A673 (cell line): Measurements from ENCODE around the gene BCL2L2. TPM values are rescaled to one million over a fixed set of nuclear protein-coding genes. Genes with fewer than 3 reads are reported as not detected.

ENCODE experiments used
- BruUV-seq: library from RNA; stranded (reverse); fragments of 400-500 nt; replicated peaks from 2 replicates; lab custom pipeline; 2021; lab: Mats Ljungman, UMichigan
- CTCF ChIA-PET: fragments of 300-600 bp; sonication (Branson Sonifier 250); formaldehyde crosslinking; loops from one replicate; lab custom pipeline; 2022; ENCODE audit warnings: antibody characterized with exemption; lab: Charles Lee
- POLR2A ChIA-PET: fragments of 300-600 bp; sonication (Branson Sonifier 250); formaldehyde crosslinking; loops from one replicate; lab custom pipeline; 2022; ENCODE audit warnings: antibody characterized with exemption; ENCODE audit not compliant: low non-redundant PET; lab: Charles Lee
- DNase-seq: peaks from one replicate; pipeline ENCODE4 v3.0.0-alpha.2; 2015; ENCODE audit warnings: low spot score
- H3K27ac ChIP-seq: fragments of 200-600 bp; sonication (generic); 2 replicates; pipeline ENCODE4 v1.5.1; 2016; ENCODE audit warnings: mixed run types, low read depth, mild to moderate bottlenecking, mixed read lengths, antibody characterized with exemption, low read length; ENCODE audit not compliant: poor library complexity, severe bottlenecking
- H3K27me3 ChIP-seq: fragments of 200-600 bp; sonication (generic); replicated peaks from 2 replicates; pipeline ENCODE4 v1.6.1; 2017; ENCODE audit warnings: mixed run types, low read depth, mild to moderate bottlenecking, mixed read lengths, antibody characterized with exemption, low read length; ENCODE audit not compliant: insufficient read depth, poor library complexity
- H3K36me3 ChIP-seq: fragments of 200-600 bp; sonication (generic); 2 replicates; pipeline ENCODE4 v1.6.1; 2016; ENCODE audit warnings: mixed run types, mild to moderate bottlenecking, mixed read lengths, antibody characterized with exemption, low read length; ENCODE audit not compliant: insufficient read depth, poor library complexity, severe bottlenecking
- H3K4me1 ChIP-seq: fragments of 200-600 bp; sonication (generic); 2 replicates; pipeline ENCODE4 v1.6.1; 2017; ENCODE audit warnings: mixed run types, mild to moderate bottlenecking, mixed read lengths, antibody characterized with exemption, low read length; ENCODE audit not compliant: insufficient read depth, poor library complexity, severe bottlenecking
- H3K4me3 ChIP-seq: fragments of 200-600 bp; sonication (generic); 2 replicates; pipeline ENCODE4 v1.5.1; 2016; ENCODE audit warnings: low read depth, mixed run types, mild to moderate bottlenecking, mixed read lengths, low read length; ENCODE audit not compliant: poor library complexity, severe bottlenecking
- H3K9me3 ChIP-seq: fragments of 200-600 bp; sonication (generic); 2 replicates; pipeline ENCODE4 v1.6.1; 2016; ENCODE audit warnings: mixed run types, low read depth, mild to moderate bottlenecking, mixed read lengths, antibody characterized with exemption, low read length; ENCODE audit not compliant: poor library complexity, severe bottlenecking
- EZH2 ChIP-seq: fragments of 200-600 bp; sonication (generic); IDR thresholded peaks from 2 replicates; pipeline ENCODE4 v1.6.1; 2017; ENCODE audit warnings: borderline replicate concordance, low read depth, mild to moderate bottlenecking, mixed read lengths, antibody characterized with exemption, low read length; ENCODE audit not compliant: poor library complexity, severe bottlenecking
- intact Hi-C: fragments of 100-400 bp; cut with micrococcal nuclease; formaldehyde crosslinking; loops from one replicate; pipeline ENCODE4 v1.10.0; 2022; ENCODE audit not compliant: unreplicated experiment
- total RNA-seq: library from RNA; stranded (reverse); gene quantifications from 2 replicates; pipeline ENCODE4 v1.2.3, GENCODE V29; 2021
- TF ChIP-seq, protein P1 (sequence below): fragments of 300-800, 200-600 bp; sonication (generic); conservative IDR thresholded peaks from 2 replicates; pipeline ENCODE4 v1.5.1; 2017; ENCODE audit warnings: low read depth, mild to moderate bottlenecking, antibody characterized with exemption, low read length, moderate library complexity, mixed read lengths

The BCL2L2 gene
- total RNA-seq, 1 experiment from 2014 or later: 22.8 TPM

DNA sequence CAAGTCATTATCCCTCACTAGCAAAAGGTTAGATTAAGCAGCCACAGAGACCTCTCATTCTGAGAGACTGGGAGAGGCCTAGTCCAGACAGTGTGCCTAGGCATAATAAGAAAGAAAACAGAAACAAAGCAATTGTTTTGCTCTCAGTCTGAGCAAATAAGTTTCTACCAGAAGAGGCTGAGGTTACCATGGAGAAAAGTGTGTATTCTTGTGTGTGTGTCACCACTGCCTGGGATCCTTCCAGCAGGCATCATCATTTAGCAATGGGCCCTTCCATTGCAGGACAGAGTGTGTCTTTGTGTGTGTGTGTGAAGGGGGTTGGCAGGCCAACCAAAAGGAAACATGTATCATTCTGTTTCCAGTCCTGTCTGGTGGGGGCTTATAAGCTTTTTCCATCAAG, 54.7 kb downstream of the BCL2L2 start:
- Histone ChIP-seq H3K4me3 (no peak overlapping the region), H3K4me1 (peaks cover 14% of the 10 kb centered on the region), H3K27ac (no peak overlapping the region), H3K27me3 (no peaks in the 10 kb centered on the region), H3K9me3 (no peaks in the 10 kb centered on the region), H3K36me3 (peaks cover 65% of the 10 kb centered on the region)
- POLR2A ChIA-PET: no interaction called here
- no TSS peak for BruUV-seq
- TF ChIP-seq, protein P1, sequence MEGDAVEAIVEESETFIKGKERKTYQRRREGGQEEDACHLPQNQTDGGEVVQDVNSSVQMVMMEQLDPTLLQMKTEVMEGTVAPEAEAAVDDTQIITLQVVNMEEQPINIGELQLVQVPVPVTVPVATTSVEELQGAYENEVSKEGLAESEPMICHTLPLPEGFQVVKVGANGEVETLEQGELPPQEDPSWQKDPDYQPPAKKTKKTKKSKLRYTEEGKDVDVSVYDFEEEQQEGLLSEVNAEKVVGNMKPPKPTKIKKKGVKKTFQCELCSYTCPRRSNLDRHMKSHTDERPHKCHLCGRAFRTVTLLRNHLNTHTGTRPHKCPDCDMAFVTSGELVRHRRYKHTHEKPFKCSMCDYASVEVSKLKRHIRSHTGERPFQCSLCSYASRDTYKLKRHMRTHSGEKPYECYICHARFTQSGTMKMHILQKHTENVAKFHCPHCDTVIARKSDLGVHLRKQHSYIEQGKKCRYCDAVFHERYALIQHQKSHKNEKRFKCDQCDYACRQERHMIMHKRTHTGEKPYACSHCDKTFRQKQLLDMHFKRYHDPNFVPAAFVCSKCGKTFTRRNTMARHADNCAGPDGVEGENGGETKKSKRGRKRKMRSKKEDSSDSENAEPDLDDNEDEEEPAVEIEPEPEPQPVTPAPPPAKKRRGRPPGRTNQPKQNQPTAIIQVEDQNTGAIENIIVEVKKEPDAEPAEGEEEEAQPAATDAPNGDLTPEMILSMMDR: no peak
- no peak for TF ChIP-seq EZH2
- intact Hi-C loops: no loop called here
- DNase-seq: no peak
- CTCF ChIA-PET: interaction anchor here (0.6 kb wide), 2 partner anchors 41 to 66 kb away, joined by 3 to 5 read pairs; no protein-coding TSS in a partner anchor

Other genes with a start within 250 kb of the BCL2L2 start
- 44.8 and 47.0 TPM in 2 replicates for gene CDH24, start 249.3 kb upstream of the BCL2L2 start, total RNA-seq
- 325 and 339 TPM in 2 replicates for gene ACIN1, start 211.7 kb upstream of the BCL2L2 start, total RNA-seq
- 50.3 and 54.5 TPM in 2 replicates for gene C14orf119, start 211.3 kb upstream of the BCL2L2 start, total RNA-seq
- not detected in 2 replicates for gene CIROP, start 201.8 kb upstream of the BCL2L2 start, total RNA-seq
- gene CEBPE, start 187.6 kb upstream of the BCL2L2 start, total RNA-seq: not detected in 2 replicates
- gene SLC7A8, start 123.2 kb upstream of the BCL2L2 start, total RNA-seq: 18.3 and 24.8 TPM in 2 replicates
- not detected in 2 replicates for gene RNF212B, start 68.9 kb upstream of the BCL2L2 start, total RNA-seq
- gene HOMEZ, start 20.7 kb upstream of the BCL2L2 start, total RNA-seq: 6.3 and 9.5 TPM in 2 replicates
- 9.7 and 10.9 TPM in 2 replicates for gene PPP1R3E, start 4.0 kb upstream of the BCL2L2 start, total RNA-seq
- gene PABPN1, start 14.6 kb downstream of the BCL2L2 start, total RNA-seq: 275 and 287 TPM in 2 replicates
- gene SLC22A17, start 46.1 kb downstream of the BCL2L2 start, total RNA-seq: 23.0 and 28.4 TPM in 2 replicates
- gene EFS, start 58.3 kb downstream of the BCL2L2 start, total RNA-seq: 55.9 and 60.9 TPM in 2 replicates
- gene IL25, start 66.0 kb downstream of the BCL2L2 start, total RNA-seq: not detected in 2 replicates
- gene CMTM5, start 70.2 kb downstream of the BCL2L2 start, total RNA-seq: not detected in 2 replicates
- gene MYH6, start 101.4 kb downstream of the BCL2L2 start, total RNA-seq: not detected in 2 replicates
- not detected in 2 replicates for gene MYH7, start 128.8 kb downstream of the BCL2L2 start, total RNA-seq
- gene NGDN, start 162.9 kb downstream of the BCL2L2 start, total RNA-seq: 59.9 and 71.2 TPM in 2 replicates
- 4.8 and 5.8 TPM in 2 replicates for gene ZFHX2, start 244.9 kb downstream of the BCL2L2 start, total RNA-seq
- 12.3 and 18.9 TPM in 2 replicates for gene THTPA, start 249.4 kb downstream of the BCL2L2 start, total RNA-seq